GM10266 (cell line): ENCODE data around the gene SULF2.
A peak's percentile ranks its signal among the peaks of the same experiment; 100 is the strongest.

Source experiments
- DNase-seq: peaks from one replicate; pipeline ENCODE4 v3.0.0; 2012; ENCODE audit errors: extremely low spot score
- TF ChIP-seq, protein P1 (sequence below): IDR thresholded peaks from 2 replicates; pipeline ENCODE4 v1.5.1; 2012; ENCODE audit warnings: mild to moderate bottlenecking, low read depth; ENCODE audit not compliant: control insufficient read depth, insufficient read depth; ENCODE audit errors: missing control alignments

The SULF2 gene

GRCh38 chr20:47735412-47736400 is 49.6 kb downstream of the SULF2 start:
- TF ChIP-seq, protein P1, sequence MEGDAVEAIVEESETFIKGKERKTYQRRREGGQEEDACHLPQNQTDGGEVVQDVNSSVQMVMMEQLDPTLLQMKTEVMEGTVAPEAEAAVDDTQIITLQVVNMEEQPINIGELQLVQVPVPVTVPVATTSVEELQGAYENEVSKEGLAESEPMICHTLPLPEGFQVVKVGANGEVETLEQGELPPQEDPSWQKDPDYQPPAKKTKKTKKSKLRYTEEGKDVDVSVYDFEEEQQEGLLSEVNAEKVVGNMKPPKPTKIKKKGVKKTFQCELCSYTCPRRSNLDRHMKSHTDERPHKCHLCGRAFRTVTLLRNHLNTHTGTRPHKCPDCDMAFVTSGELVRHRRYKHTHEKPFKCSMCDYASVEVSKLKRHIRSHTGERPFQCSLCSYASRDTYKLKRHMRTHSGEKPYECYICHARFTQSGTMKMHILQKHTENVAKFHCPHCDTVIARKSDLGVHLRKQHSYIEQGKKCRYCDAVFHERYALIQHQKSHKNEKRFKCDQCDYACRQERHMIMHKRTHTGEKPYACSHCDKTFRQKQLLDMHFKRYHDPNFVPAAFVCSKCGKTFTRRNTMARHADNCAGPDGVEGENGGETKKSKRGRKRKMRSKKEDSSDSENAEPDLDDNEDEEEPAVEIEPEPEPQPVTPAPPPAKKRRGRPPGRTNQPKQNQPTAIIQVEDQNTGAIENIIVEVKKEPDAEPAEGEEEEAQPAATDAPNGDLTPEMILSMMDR, result no peak

GRCh38 chr20:47734870-47735269 is 50.4 kb downstream of the SULF2 start:
- DNase-seq, result no peak
- TF ChIP-seq, protein P1, result no peak

More at GRCh38 chr20:47735412-47736400, 49.6 kb downstream of the SULF2 start:
- no peak for DNase-seq

- TF ChIP-seq, protein P1, result no peak
- DNase-seq, result no peak
These were observed 51.4 kb downstream of the SULF2 start for GRCh38 chr20:47733892-47734291.

DNA sequence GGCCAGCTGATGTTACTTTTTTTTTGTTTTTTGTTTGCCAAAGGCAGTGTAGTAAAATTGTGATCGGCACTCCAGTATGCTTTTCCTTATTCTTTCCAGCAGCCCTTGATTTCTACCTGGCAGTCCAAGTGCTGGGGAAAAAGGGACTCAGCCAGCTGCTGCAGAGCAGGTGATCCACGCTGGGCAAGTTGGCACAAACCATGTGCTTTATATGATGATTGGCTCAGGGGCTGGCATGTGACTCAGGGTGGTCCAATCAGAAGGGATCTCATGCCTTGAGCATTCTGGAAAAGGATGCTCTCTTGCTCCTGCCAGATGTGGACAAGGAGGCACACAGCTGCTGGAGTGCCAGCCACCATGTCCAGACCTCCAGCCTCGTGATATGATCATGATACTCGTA is 54.5 kb downstream of the SULF2 start:
- TF ChIP-seq, protein P1, result no peak
- no peak for DNase-seq

- DNase-seq, result no peak
- TF ChIP-seq, protein P1, result no peak
These were observed 55.8 kb downstream of the SULF2 start for GRCh38 chr20:47729472-47729871.

DNA sequence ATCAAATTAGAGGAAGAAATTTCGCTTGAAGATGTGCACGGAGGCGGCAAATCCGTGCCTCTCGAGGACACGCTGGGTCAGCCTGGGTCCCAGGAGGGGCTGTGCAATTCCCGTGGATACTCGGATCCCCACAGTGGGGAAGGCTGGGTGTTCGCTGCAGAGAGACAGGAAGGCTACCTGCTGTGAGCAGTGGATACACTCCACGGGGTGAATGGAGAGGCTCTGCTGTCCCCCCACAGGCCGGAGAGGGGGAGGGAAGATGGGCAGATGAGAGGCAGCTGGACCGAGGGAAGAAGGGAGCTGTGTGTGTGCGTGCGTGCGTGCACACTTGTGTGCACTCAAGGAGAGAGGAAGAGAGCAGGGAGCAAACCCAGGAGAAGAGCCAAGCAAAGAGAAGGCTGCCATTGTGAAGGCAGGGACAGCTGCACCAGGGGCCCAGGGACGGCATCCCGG is 57.3 kb downstream of the SULF2 start:
- no peak for DNase-seq
- TF ChIP-seq, protein P1, result no peak

GRCh38 chr20:47727170-47727880 is 58.0 kb downstream of the SULF2 start:
- TF ChIP-seq, protein P1, result no peak
- peak; percentile 69 for DNase-seq
